K562 (cell line): ENCODE results near the gene DNAJB12. TPM values are rescaled to one million over a fixed set of nuclear protein-coding genes. Genes with fewer than 3 reads are reported as not detected.

ENCODE experiments used
- BRCA1 ChIP-seq, 2 experiments: fragments of 450-650 bp in 1 of 2; sonication (generic) in 1 of 2; formaldehyde crosslinking in 1 of 2; IDR thresholded peaks; 2 replicates each; pipeline versions ENCODE4 v1.5.0 to v1.6.1; 2017 to 2020; ENCODE audit warnings: mild to moderate bottlenecking in 1 of 2, missing genetic modification reagents in 1 of 2
- CBFB ChIP-seq: sonication (generic); formaldehyde crosslinking; IDR thresholded peaks from 2 replicates; pipeline ENCODE4 v1.4.0; 2020; ENCODE audit warnings: mild to moderate bottlenecking, missing genetic modification reagents
- CEBPB ChIP-seq: fragments of 450-650 bp; IDR thresholded peaks from 2 replicates; pipeline ENCODE4 v1.6.1; 2016; ENCODE audit warnings: missing genetic modification characterization, missing compliant biosample characterization
- CEBPG ChIP-seq, 3 experiments: fragments of 200-800 bp in 1 of 3; sonication (Bioruptor generic) in 1 of 3; sonication (generic) in 1 of 3; formaldehyde crosslinking in 1 of 3; IDR thresholded peaks in 2 of 3; conservative IDR thresholded peaks in 1 of 3; 2 replicates each; pipeline versions ENCODE4 v1.6.1 to v1.8.0; 2016 to 2022; ENCODE audit warnings: missing compliant biosample characterization in 2 of 3, missing genetic modification characterization in 2 of 3, mild to moderate bottlenecking in 1 of 3, missing genetic modification reagents in 1 of 3
- DNMT1 ChIP-seq: fragments of 450-650 bp; IDR thresholded peaks from 2 replicates; pipeline ENCODE4 v1.6.1; 2016; ENCODE audit warnings: antibody characterized with exemption, mild to moderate bottlenecking
- FOXO4 ChIP-seq: fragments of 450-650 bp; formaldehyde crosslinking; IDR thresholded peaks from 2 replicates; pipeline ENCODE4 v1.4.0; 2020; ENCODE audit warnings: mild to moderate bottlenecking, moderate library complexity
- HSF4 ChIP-seq: fragments of 250-450 bp; sonication (Bioruptor Pico); IDR thresholded peaks from 2 replicates; pipeline ENCODE4 v2.1.2; 2022; ENCODE audit warnings: mild to moderate bottlenecking, moderate library complexity, borderline replicate concordance
- KHSRP ChIP-seq: fragments of 450-650 bp; IDR thresholded peaks from 2 replicates; pipeline ENCODE4 v1.6.1; 2017
- KLF16 ChIP-seq: IDR thresholded peaks from 2 replicates; pipeline ENCODE4 v1.6.1; 2016; ENCODE audit warnings: antibody characterized with exemption
- MED1 ChIP-seq: sonication (generic); formaldehyde crosslinking; IDR thresholded peaks from 2 replicates; pipeline ENCODE4 v1.8.1; 2023; ENCODE audit warnings: missing genetic modification reagents, borderline replicate concordance
- MXI1 ChIP-seq: IDR thresholded peaks from 2 replicates; pipeline ENCODE4 v1.6.1; 2011; ENCODE audit warnings: low read depth, mild to moderate bottlenecking, improper control_type of control experiment, low read length
- NKRF ChIP-seq: fragments of 450-650 bp; IDR thresholded peaks from 2 replicates; pipeline ENCODE4 v1.6.1; 2016; ENCODE audit warnings: borderline replicate concordance
- PCBP1 ChIP-seq: fragments of 200-400 bp; formaldehyde crosslinking; IDR thresholded peaks from 2 replicates; pipeline ENCODE4 v1.6.1; 2018; ENCODE audit warnings: mild to moderate bottlenecking, low read depth, low read length; ENCODE audit not compliant: poor library complexity, severe bottlenecking
- PHTF2 ChIP-seq: fragments of 250-450 bp; sonication (Bioruptor Pico); IDR thresholded peaks from 2 replicates; pipeline ENCODE4 v1.5.0; 2021; ENCODE audit warnings: mild to moderate bottlenecking
- PTRF ChIP-seq: fragments of 450-650 bp; IDR thresholded peaks from 2 replicates; pipeline ENCODE4 v1.6.1; 2016; ENCODE audit warnings: mild to moderate bottlenecking, missing genetic modification characterization, missing compliant biosample characterization
- RB1 ChIP-seq: fragments of 450-650 bp; IDR thresholded peaks from 2 replicates; pipeline ENCODE4 v1.6.1; 2017; ENCODE audit warnings: low read depth, mild to moderate bottlenecking
- RBM34 ChIP-seq: fragments of 200-400 bp; formaldehyde crosslinking; IDR thresholded peaks from 2 replicates; pipeline ENCODE4 v1.6.1; 2018; ENCODE audit warnings: low read length, borderline replicate concordance; ENCODE audit not compliant: insufficient read depth
- SMARCA4 ChIP-seq: fragments of 450-650 bp; IDR thresholded peaks from 2 replicates; pipeline ENCODE4 v1.6.1; 2016
- SNAPC5 ChIP-seq: fragments of 250-450 bp; sonication (Bioruptor Pico); IDR thresholded peaks from 2 replicates; pipeline ENCODE4 v1.8.0; 2021; ENCODE audit warnings: moderate library complexity, mild to moderate bottlenecking, inconsistent platforms
- TBP ChIP-seq: optimal IDR thresholded peaks from 2 replicates; pipeline ENCODE3; 2011; ENCODE audit warnings: low read depth, low read length, improper control_type of control experiment
- ZBTB7A ChIP-seq: IDR thresholded peaks from 2 replicates; pipeline ENCODE4 v1.6.1; 2011; ENCODE audit warnings: low read depth, mild to moderate bottlenecking, low read length, moderate library complexity, borderline replicate concordance; ENCODE audit not compliant: control insufficient read depth
- ZBTB8A ChIP-seq: fragments of 450-650 bp; IDR thresholded peaks from 2 replicates; pipeline ENCODE4 v1.6.1; 2018; ENCODE audit warnings: mild to moderate bottlenecking, moderate library complexity; ENCODE audit not compliant: partially characterized antibody
- ZKSCAN8 ChIP-seq: fragments of 200-800 bp; sonication (Bioruptor generic); IDR thresholded peaks from 2 replicates; pipeline ENCODE4 v1.6.1; 2016; ENCODE audit warnings: missing genetic modification characterization, missing compliant biosample characterization
- ZNF436 ChIP-seq: fragments of 250-450, 450-650 bp; sonication (Bioruptor Pico); formaldehyde crosslinking; IDR thresholded peaks from 2 replicates; pipeline ENCODE4 v1.7.0; 2020; ENCODE audit warnings: mild to moderate bottlenecking
- ZNF57 ChIP-seq: fragments of 450-650 bp; formaldehyde crosslinking; IDR thresholded peaks from 2 replicates; pipeline ENCODE4 v1.4.0; 2020; ENCODE audit warnings: mild to moderate bottlenecking, moderate library complexity
- ZNF707 ChIP-seq: fragments of 250-450 bp; sonication (Bioruptor Pico); conservative IDR thresholded peaks from 2 replicates; pipeline ENCODE4 v1.8.0; 2022; ENCODE audit warnings: inconsistent platforms, mild to moderate bottlenecking, moderate library complexity
- polyA plus RNA-seq, 8 experiments: library from polyadenylated mRNA; depleted of rRNA in 4 of 8; stranded (reverse) in 5 of 8; unstranded in 3 of 8; fragments of >200 nt; fragmentation: Nextera tagmentation in 2 of 8; fragmentation: Illumina TruSeq in 1 of 8; extraction: Ambion mirVana in 2 of 8; extraction: Trizol in 1 of 8; gene quantifications; 2 replicates each; pipeline versions ENCODE4 v1.2.1 to v1.2.3, GENCODE V29; 2011 to 2014; ENCODE audit warnings: inconsistent platforms in 1 of 8, missing spikeins in 1 of 8
- total RNA-seq, 7 experiments: library from RNA; depleted of rRNA in 6 of 7; stranded (reverse); fragments of >200 nt in 6 of 7; fragmentation: Illumina TruSeq in 2 of 7; extraction: Trizol in 2 of 7; gene quantifications; 2 replicates each; pipeline versions ENCODE4 v1.2.1 to v1.2.3, GENCODE V29; 2011 to 2021; ENCODE audit warnings: low replicate concordance in 1 of 7

Gene DNAJB12
- total and polyA plus RNA-seq, 9 of the 15 experiments (the other 6 are each of a cell fraction or from before 2014, with no cell fraction given), result 3.5 to 31.5 (median 20.3) TPM

GRCh38 chr10:72323108-72323749, 31.5 kb downstream of the DNAJB12 start (continued):
- TF ChIP-seq NKRF (no peak), ZBTB7A (no peak), CBFB (CRISPR knock-in tag) (0 out of 2 replicates have a peak, but pooled peaks have one; percentile 8), PTRF (no peak), ZNF436 (no peak), RBM34 (no peak), TBP (no peak), KHSRP (no peak), ZNF57 (CRISPR knock-in tag) (no peak), BRCA1 (IDR thresholded peaks at IDR 0.05) (no peak), BRCA1 (CRISPR knock-in tag; IDR thresholded peaks at IDR 0.05) (peak; percentile 72; the same call in 1 of the 2 replicates), CEBPG (CRISPR knock-in tag; IDR thresholded peaks at IDR 0.05) (no peak), CEBPG (tag; conservative IDR thresholded peaks at IDR 0.05 in 1 of 2, IDR thresholded peaks at IDR 0.05 in 1 of 2) (no peak), ZBTB8A (no peak), RB1 (no peak), PCBP1 (no peak), HSF4 (CRISPR knock-in tag) (0 out of 2 replicates have a peak, but pooled peaks have one; percentile 31), FOXO4 (CRISPR knock-in tag) (no peak), DNMT1 (no peak), ZNF707 (CRISPR knock-in tag) (no peak), MXI1 (no peak), MED1 (no peak), SNAPC5 (CRISPR knock-in tag) (no peak), PHTF2 (no peak), ZKSCAN8 (CRISPR knock-in tag) (no peak), SMARCA4 (no peak), KLF16 (no peak), CEBPB (tag) (no peak)
